HFFc6 (cell line): ENCODE data around the gene ITGB8. TPM values are rescaled to one million over a fixed set of nuclear protein-coding genes. Genes with fewer than 3 reads are reported as not detected.

Source experiments
- DNase-seq: peaks from one replicate; pipeline ENCODE4 v3.0.0-alpha.2; 2018
- H3K27ac Mint-ChIP-seq: 2 replicates; pipeline ENCODE4 v1.8.0; 2020; ENCODE audit warnings: mild to moderate bottlenecking, mixed read lengths
- H3K27me3 Mint-ChIP-seq: 2 replicates; pipeline ENCODE4 v1.8.0; 2021; ENCODE audit warnings: mild to moderate bottlenecking, moderate library complexity, mixed read lengths; ENCODE audit not compliant: insufficient read depth
- H3K36me3 Mint-ChIP-seq: 2 replicates; pipeline ENCODE4 v1.8.0; 2021; ENCODE audit warnings: low read depth, mixed read lengths
- H3K4me1 Mint-ChIP-seq: 2 replicates; pipeline ENCODE4 v1.8.0; 2020; ENCODE audit warnings: low read depth, mixed read lengths
- H3K4me3 Mint-ChIP-seq: 2 replicates; pipeline ENCODE4 v1.8.0; 2020; ENCODE audit warnings: mild to moderate bottlenecking, moderate library complexity, mixed read lengths
- H3K9me3 Mint-ChIP-seq: 2 replicates; pipeline ENCODE4 v1.8.0; 2020; ENCODE audit warnings: mild to moderate bottlenecking, mixed read lengths
- CTCF ChIP-seq: fragments of 200-600 bp; sonication (generic); IDR thresholded peaks from 2 replicates; pipeline ENCODE4 v1.5.0; 2021; ENCODE audit warnings: antibody characterized with exemption, mild to moderate bottlenecking
- total RNA-seq, 6 experiments: library from RNA; stranded (reverse); fragmentation: NEBNext Ultra II Directional; extraction: Animal tissue kit (Norgen Biotek cat#: 25700); gene quantifications; 2 replicates in 1 of 6; 3 replicates in 5 of 6; pipeline ENCODE4 v1.2.3, GENCODE V29; 2021

Gene ITGB8
- total RNA-seq, 6 experiments from 2014 or later = not detected

GRCh38 chr7:20287317-20287716 lies 43.4 kb upstream of the ITGB8 start:
- Mint-ChIP-seq H3K27ac (no peak overlapping the region), H3K9me3 (peaks cover 5% of the 10 kb centered on the region; the same call in 1 of the 2 replicates), H3K36me3 (no peaks in the 10 kb centered on the region), H3K27me3 (no peaks in the 10 kb centered on the region), H3K4me1 (no peaks in the 10 kb centered on the region), H3K4me3 (no peak overlapping the region)
- DNase-seq = no peak
- TF ChIP-seq CTCF = no peak

- Mint-ChIP-seq H3K4me1 (no peaks in the 10 kb centered on the region), H3K27ac (no peak overlapping the region), H3K36me3 (no peaks in the 10 kb centered on the region), H3K4me3 (no peak overlapping the region), H3K27me3 (no peaks in the 10 kb centered on the region), H3K9me3 (peaks cover 5% of the 10 kb centered on the region; the same call in 1 of the 2 replicates)
- TF ChIP-seq CTCF = no peak
- DNase-seq = no peak
These were observed 42.7 kb upstream of the ITGB8 start for GRCh38 chr7:20288036-20288435.

GRCh38 chr7:20290505-20291111 lies 40.1 kb upstream of the ITGB8 start:
- no peak for DNase-seq
- TF ChIP-seq CTCF = no peak
- no peaks in the 10 kb centered on the region for H3K27me3 Mint-ChIP-seq
- H3K4me1 Mint-ChIP-seq = no peaks in the 10 kb centered on the region
- no peaks in the 10 kb centered on the region for H3K36me3 Mint-ChIP-seq
- no peak overlapping the region for H3K4me3 Mint-ChIP-seq
- peaks cover 5% of the 10 kb centered on the region for H3K9me3 Mint-ChIP-seq
- H3K27ac Mint-ChIP-seq = no peak overlapping the region

GRCh38 chr7:20293336-20293735 lies 37.4 kb upstream of the ITGB8 start:
- no peak for TF ChIP-seq CTCF
- H3K4me3 Mint-ChIP-seq = no peak overlapping the region
- no peaks in the 10 kb centered on the region for H3K36me3 Mint-ChIP-seq
- H3K4me1 Mint-ChIP-seq = no peaks in the 10 kb centered on the region
- no peaks in the 10 kb centered on the region; the same call in none of the 2 replicates for H3K9me3 Mint-ChIP-seq
- H3K27me3 Mint-ChIP-seq = no peaks in the 10 kb centered on the region
- H3K27ac Mint-ChIP-seq = no peak overlapping the region
- no peak for DNase-seq

DNA sequence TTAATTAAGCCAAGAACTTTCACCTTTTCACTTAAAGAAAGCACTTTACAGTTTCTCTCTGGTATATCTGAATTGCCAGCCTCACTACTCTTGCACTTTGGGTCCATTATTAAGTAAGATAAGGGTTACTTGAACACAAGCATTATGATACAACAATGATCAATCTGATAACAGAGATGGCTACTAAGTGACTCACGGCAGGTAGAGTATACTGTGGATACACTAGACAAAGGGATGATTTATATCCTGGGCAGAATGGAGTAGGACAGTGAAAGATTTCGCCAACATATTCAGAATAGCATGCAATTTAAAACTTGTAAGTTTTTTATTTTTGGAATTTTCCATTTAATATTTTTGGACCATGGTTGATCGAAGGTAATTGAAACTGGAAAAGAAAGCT lies 34.3 kb upstream of the ITGB8 start:
- TF ChIP-seq CTCF = no peak
- H3K4me3 Mint-ChIP-seq = no peak overlapping the region
- H3K4me1 Mint-ChIP-seq = no peaks in the 10 kb centered on the region; the same call in 1 of the 2 replicates
- peaks cover 6% of the 10 kb centered on the region for H3K9me3 Mint-ChIP-seq
- no peak overlapping the region for H3K27ac Mint-ChIP-seq
- no peaks in the 10 kb centered on the region for H3K27me3 Mint-ChIP-seq
- peaks cover 5% of the 10 kb centered on the region; the same call in 1 of the 2 replicates for H3K36me3 Mint-ChIP-seq
- DNase-seq = no peak
